HepG2 (cell line): ENCODE measurements around the gene RPS2. TPM values are rescaled to one million over a fixed set of nuclear protein-coding genes. Genes with fewer than 3 reads are reported as not detected.

Experiments used
- ATF4 ChIP-seq, 2 experiments: fragments of 450-650 bp in 1 of 2; sonication (generic) in 1 of 2; formaldehyde crosslinking; IDR thresholded peaks; 2 replicates each; pipeline versions ENCODE4 v1.5.0 to v1.8.0; 2020 to 2022; ENCODE audit warnings: mild to moderate bottlenecking in 1 of 2, missing genetic modification reagents in 1 of 2
- BCL3 ChIP-seq: sonication (generic); formaldehyde crosslinking; IDR thresholded peaks from 2 replicates; pipeline ENCODE4 v1.5.1; 2020; ENCODE audit warnings: mild to moderate bottlenecking, missing genetic modification reagents, moderate library complexity
- DZIP1 ChIP-seq: sonication (generic); formaldehyde crosslinking; IDR thresholded peaks from 2 replicates; pipeline ENCODE4 v1.5.0; 2020; ENCODE audit warnings: mild to moderate bottlenecking, missing genetic modification reagents
- FOXO4 ChIP-seq: sonication (generic); formaldehyde crosslinking; conservative IDR thresholded peaks from 2 replicates; pipeline ENCODE4 v1.8.1; 2023; ENCODE audit warnings: missing genetic modification reagents
- GABPB1 ChIP-seq: IDR thresholded peaks from 2 replicates; pipeline ENCODE4 v1.6.1; 2016; ENCODE audit warnings: mild to moderate bottlenecking, missing genetic modification reagents, moderate library complexity, missing compliant biosample characterization
- MATR3 ChIP-seq: sonication (generic); formaldehyde crosslinking; IDR thresholded peaks from 2 replicates; pipeline ENCODE4 v1.4.0; 2020; ENCODE audit warnings: missing genetic modification reagents
- MIER3 ChIP-seq: IDR thresholded peaks from 2 replicates; pipeline ENCODE4 v1.6.1; 2016; ENCODE audit warnings: missing compliant biosample characterization, borderline replicate concordance
- SMAD3 ChIP-seq: sonication (generic); formaldehyde crosslinking; IDR thresholded peaks from 2 replicates; pipeline ENCODE4 v1.4.0; 2020; ENCODE audit warnings: missing genetic modification reagents
- TFE3 ChIP-seq: IDR thresholded peaks from 2 replicates; pipeline ENCODE4 v1.6.1; 2016
- ZBTB14 ChIP-seq: sonication (generic); formaldehyde crosslinking; IDR thresholded peaks from 2 replicates; pipeline ENCODE4 v1.4.0; 2020; ENCODE audit warnings: missing genetic modification reagents
- ZNF276 ChIP-seq: sonication (generic); formaldehyde crosslinking; IDR thresholded peaks from 2 replicates; pipeline ENCODE4 v1.4.0; 2020; ENCODE audit warnings: mild to moderate bottlenecking, low read depth, missing genetic modification reagents
- ZNF292 ChIP-seq: sonication (generic); formaldehyde crosslinking; IDR thresholded peaks from 2 replicates; pipeline ENCODE4 v1.8.1; 2022; ENCODE audit warnings: mild to moderate bottlenecking, low read depth, missing genetic modification reagents, borderline replicate concordance
- ZNF513 ChIP-seq: sonication (generic); formaldehyde crosslinking; conservative IDR thresholded peaks from 2 replicates; pipeline ENCODE4 v1.5.0; 2020; ENCODE audit warnings: missing genetic modification reagents
- ZNF75D ChIP-seq: sonication (generic); formaldehyde crosslinking; IDR thresholded peaks from 2 replicates; pipeline ENCODE4 v1.8.1; 2023; ENCODE audit warnings: missing genetic modification reagents, mild to moderate bottlenecking, borderline replicate concordance
- polyA plus RNA-seq, 8 experiments: library from polyadenylated mRNA; depleted of rRNA in 3 of 8; stranded (reverse) in 7 of 8; unstranded in 1 of 8; fragments of >200 nt; fragmentation: Illumina TruSeq in 4 of 8; extraction: Trizol in 4 of 8; gene quantifications; 2 replicates each; pipeline versions ENCODE4 v1.2.1 to v1.2.3, GENCODE V29; 2011 to 2016; ENCODE audit warnings: low read depth in 4 of 8, missing spikeins in 1 of 8, mixed read lengths in 1 of 8; ENCODE audit not compliant: insufficient read depth in 1 of 8
- total RNA-seq, 5 experiments: library from RNA; depleted of rRNA; stranded (reverse); fragments of >200 nt; fragmentation: Illumina TruSeq; extraction: Trizol; gene quantifications; 2 replicates each; pipeline ENCODE4 v1.2.3, GENCODE V29; 2016; ENCODE audit warnings: low read depth in 1 of 5

The RPS2 gene
- total and polyA plus RNA-seq, 2 of the 13 experiments (the other 11 are each of a cell fraction or from before 2014, with no cell fraction given): 1,908 to 4,514 TPM

GRCh38 chr16:1971796-1972489, 7.3 kb upstream of the RPS2 start, which contains the start of gene TBL3 (continued):
- TF ChIP-seq ATF4 (CRISPR knock-in tag; IDR thresholded peaks at IDR 0.05) (peak in 1 of 2 experiments; percentile 41; a peak in 1 of 4 replicates), ZNF75D (no peak), MATR3 (CRISPR knock-in tag) (no peak), ZNF513 (0 out of 2 replicates have a peak, but pooled peaks have one; percentile 24), GABPB1 (CRISPR knock-in tag) (peak; percentile 99), ZNF292 (CRISPR knock-in tag) (no peak), ZNF276 (CRISPR knock-in tag) (0 out of 2 replicates have a peak, but pooled peaks have one; percentile 48), MIER3 (peak; percentile 95; the same call in 1 of the 2 replicates), SMAD3 (peak; percentile 68; the same call in 1 of the 2 replicates), ZBTB14 (CRISPR knock-in tag) (peak; percentile 88), TFE3 (CRISPR knock-in tag) (peak; percentile 68), DZIP1 (CRISPR knock-in tag) (no peak), FOXO4 (CRISPR knock-in tag) (no peak), BCL3 (CRISPR knock-in tag) (peak; percentile 91)
